Chondrocyte (in vitro differentiated cells): Measurements from ENCODE around the gene TMEM39A. TPM values are rescaled to one million over a fixed set of nuclear protein-coding genes. Genes with fewer than 3 reads are reported as not detected.
A peak's percentile ranks its signal among the peaks of the same experiment; 100 is the strongest.

ENCODE experiments used
- DNase-seq: peaks from one replicate; pipeline ENCODE4 v3.0.0; 2021; ENCODE audit warnings: mixed read lengths, low spot score
- H3K27ac Mint-ChIP-seq: one replicate; pipeline ENCODE4 v1.8.0; 2021; ENCODE audit warnings: mild to moderate bottlenecking, moderate library complexity, mixed read lengths; ENCODE audit not compliant: unreplicated experiment
- H3K27me3 Mint-ChIP-seq: 2 replicates; pipeline ENCODE4 v1.8.0; 2021; ENCODE audit warnings: low read depth, mixed read lengths
- H3K36me3 Mint-ChIP-seq: 2 replicates; pipeline ENCODE4 v1.8.0; 2021; ENCODE audit warnings: low read depth, mixed read lengths
- H3K4me1 Mint-ChIP-seq: 2 replicates; pipeline ENCODE4 v1.8.0; 2021; ENCODE audit warnings: low read depth, mild to moderate bottlenecking, mixed read lengths
- H3K4me3 Mint-ChIP-seq: one replicate; pipeline ENCODE4 v1.8.0; 2021; ENCODE audit warnings: mild to moderate bottlenecking, moderate library complexity, mixed read lengths; ENCODE audit not compliant: unreplicated experiment
- H3K9me3 Mint-ChIP-seq: 2 replicates; pipeline ENCODE4 v1.8.0; 2021; ENCODE audit warnings: low read depth, mixed read lengths
- CTCF ChIP-seq: fragments of 200-600 bp; sonication (generic); IDR thresholded peaks from 2 replicates; pipeline ENCODE4 v1.5.0; 2021; ENCODE audit warnings: antibody characterized with exemption, mild to moderate bottlenecking, moderate library complexity
- long read RNA-seq: library from polyadenylated mRNA; stranded (forward); transcript quantifications from one replicate; pipeline ENCODE4 v2.0.0, GENCODE V29; 2021
- total RNA-seq: library from RNA; stranded (reverse); gene quantifications from 3 replicates; pipeline ENCODE4 v1.2.1, GENCODE V29; 2021

The TMEM39A gene
- 55.9 to 73.1 TPM (median 58.5 TPM) in 3 replicates for total RNA-seq
- long read RNA-seq, full-length matches to known transcripts: 29 of 60 reads
- long read RNA-seq, partial matches to known transcripts: 6 of 60 reads
- long read RNA-seq, other reads (novel, unspliced or antisense): 25 of 60 reads

GRCh38 chr3:119463171-119464169, at the start of gene TMEM39A:
TSS of gene TMEM39A (minus strand) at chr3:119463615. CDS start at chr3:119462074, 1,541 bp downstream.
- peaks cover 44% of the 10 kb centered on the region for H3K4me1 Mint-ChIP-seq
- peak; percentile 20 for TF ChIP-seq CTCF
- H3K27me3 Mint-ChIP-seq: no peaks in the 10 kb centered on the region
- peak within 1 kb of the TSS; percentile 97 for H3K27ac Mint-ChIP-seq
- peaks cover 9% of the 10 kb centered on the region for H3K36me3 Mint-ChIP-seq
- peak; percentile 99 for DNase-seq
- H3K4me3 Mint-ChIP-seq: peak within 1 kb of the TSS; percentile 77
- no peaks in the 10 kb centered on the region for H3K9me3 Mint-ChIP-seq

- Mint-ChIP-seq H3K4me3 (no peak overlapping the region), H3K36me3 (peaks cover 37% of the 10 kb centered on the region), H3K27me3 (no peaks in the 10 kb centered on the region)
Measured at GRCh38 chr3:119510690-119511089, 47.3 kb upstream of the TMEM39A start.

GRCh38 chr3:119508172-119508845, 44.9 kb upstream of the TMEM39A start:
- TF ChIP-seq CTCF: no peak
- H3K36me3 Mint-ChIP-seq: peaks cover 33% of the 10 kb centered on the region
- no peaks in the 10 kb centered on the region for H3K27me3 Mint-ChIP-seq
- DNase-seq: no peak
- no peaks in the 10 kb centered on the region for H3K9me3 Mint-ChIP-seq
- H3K4me1 Mint-ChIP-seq: no peaks in the 10 kb centered on the region
- H3K27ac Mint-ChIP-seq: no peak overlapping the region
- H3K4me3 Mint-ChIP-seq: no peak overlapping the region

More at GRCh38 chr3:119510690-119511089, 47.3 kb upstream of the TMEM39A start:
- no peaks in the 10 kb centered on the region for H3K4me1 Mint-ChIP-seq
- TF ChIP-seq CTCF: no peak
- H3K9me3 Mint-ChIP-seq: no peaks in the 10 kb centered on the region
- H3K27ac Mint-ChIP-seq: no peak overlapping the region
- no peak for DNase-seq

- Mint-ChIP-seq H3K4me1 (no peaks in the 10 kb centered on the region), H3K4me3 (no peak overlapping the region), H3K9me3 (no peaks in the 10 kb centered on the region), H3K36me3 (peaks cover 29% of the 10 kb centered on the region), H3K27me3 (no peaks in the 10 kb centered on the region), H3K27ac (no peak overlapping the region)
- DNase-seq: no peak
- TF ChIP-seq CTCF: no peak
Measured at GRCh38 chr3:119507404-119507803, 44.0 kb upstream of the TMEM39A start.

- Mint-ChIP-seq H3K4me3 (no peak overlapping the region), H3K27me3 (no peaks in the 10 kb centered on the region), H3K27ac (no peak overlapping the region), H3K4me1 (no peaks in the 10 kb centered on the region), H3K9me3 (no peaks in the 10 kb centered on the region), H3K36me3 (peaks cover 29% of the 10 kb centered on the region)
- DNase-seq: no peak
- TF ChIP-seq CTCF: no peak
Measured at GRCh38 chr3:119506631-119507030, 43.2 kb upstream of the TMEM39A start.
